Hematopoietic multipotent progenitor cell treated with erythropoietin and hydrocortisone succinate and interleukin-3 and kit ligand, for 4 days (in vitro differentiated cells): ENCODE measurements around the gene CARF.
"Not testable (repeated sequence)": the region's sequence is repeated elsewhere in the genome, so short reads cannot be mapped to it uniquely, and the experiment has no call there.

Experiments
- DNase-seq: peaks from one replicate; pipeline ENCODE4 v3.0.0-alpha.2; 2015

The CARF gene

DNA sequence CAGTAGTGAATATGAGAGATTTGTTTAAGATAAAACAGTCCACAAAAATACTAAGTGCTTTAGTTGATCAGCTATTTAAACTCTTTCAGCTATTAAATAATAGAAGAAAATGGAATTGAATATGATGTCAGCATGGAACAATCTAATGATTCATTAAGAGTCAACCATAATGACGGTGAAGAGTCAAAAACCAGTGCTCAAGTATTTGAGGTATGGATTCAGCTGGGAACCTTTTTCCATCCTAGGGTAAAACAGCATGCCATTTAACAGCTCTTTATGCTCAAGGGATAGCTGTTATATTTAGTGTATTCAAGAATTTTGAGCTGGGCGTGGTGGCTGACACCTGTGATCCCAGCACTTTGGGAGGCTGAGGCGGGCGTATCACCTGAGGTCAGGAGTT lies 29.7 kb downstream of the CARF start:
- DNase-seq, result no peak

DNA sequence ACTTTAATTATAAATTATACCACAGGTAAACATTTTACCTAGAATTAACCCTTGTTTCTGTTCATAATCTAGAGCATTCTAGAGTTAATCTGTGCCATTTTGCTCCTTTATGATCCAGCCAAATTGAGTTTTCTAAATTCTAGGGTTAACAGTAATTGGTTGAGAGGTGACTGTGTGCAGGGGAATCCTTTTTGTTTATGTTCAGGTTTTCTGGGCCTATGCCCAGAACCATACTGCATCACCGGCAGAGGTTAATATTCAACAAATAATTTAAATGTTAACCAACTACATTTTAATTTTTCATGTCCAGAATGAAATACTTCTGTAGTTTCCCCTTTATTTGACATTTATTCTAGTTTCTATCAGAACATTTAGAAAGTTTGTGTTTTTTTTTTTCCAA lies 32.3 kb downstream of the CARF start:
- DNase-seq, result no peak

DNA sequence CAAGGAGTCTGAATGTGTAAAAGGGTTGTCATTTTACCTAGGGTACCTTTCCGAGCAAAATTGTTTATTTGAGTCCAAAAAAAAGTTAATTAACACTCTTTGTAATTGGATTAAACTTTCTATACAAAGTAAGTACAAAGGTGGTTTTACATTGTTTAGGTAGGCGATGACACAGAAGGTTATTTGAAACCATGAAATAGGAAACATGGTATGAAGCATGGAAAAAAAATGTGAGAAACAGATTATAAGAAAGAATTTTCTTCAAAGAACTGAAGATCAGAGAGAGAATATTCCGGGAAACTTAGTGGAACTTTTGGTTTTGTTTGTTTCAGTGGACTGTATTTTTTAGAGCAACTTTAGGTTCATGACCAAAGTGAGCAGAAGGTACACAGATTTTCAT lies 32.7 kb downstream of the CARF start:
- DNase-seq, result no peak

DNA sequence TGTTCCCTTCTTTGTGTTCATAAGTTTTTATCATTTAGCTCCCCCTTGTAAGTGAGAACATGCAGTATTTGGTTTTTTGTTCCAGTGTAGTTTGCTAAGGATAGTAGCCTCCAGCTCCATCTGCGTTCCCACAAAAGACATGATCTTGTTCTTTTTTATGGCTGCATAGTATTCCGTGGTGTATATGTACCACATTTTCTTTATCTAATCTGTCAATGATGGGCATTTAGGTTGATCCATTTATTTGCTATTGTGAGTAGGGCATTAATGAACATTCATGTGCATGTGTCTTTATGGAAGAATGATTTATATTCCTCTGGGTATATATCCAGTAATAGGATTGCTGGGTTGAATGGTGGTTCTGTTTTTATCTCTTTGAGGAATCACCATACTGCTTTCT lies 33.4 kb downstream of the CARF start:
- DNase-seq, result no peak

DNA sequence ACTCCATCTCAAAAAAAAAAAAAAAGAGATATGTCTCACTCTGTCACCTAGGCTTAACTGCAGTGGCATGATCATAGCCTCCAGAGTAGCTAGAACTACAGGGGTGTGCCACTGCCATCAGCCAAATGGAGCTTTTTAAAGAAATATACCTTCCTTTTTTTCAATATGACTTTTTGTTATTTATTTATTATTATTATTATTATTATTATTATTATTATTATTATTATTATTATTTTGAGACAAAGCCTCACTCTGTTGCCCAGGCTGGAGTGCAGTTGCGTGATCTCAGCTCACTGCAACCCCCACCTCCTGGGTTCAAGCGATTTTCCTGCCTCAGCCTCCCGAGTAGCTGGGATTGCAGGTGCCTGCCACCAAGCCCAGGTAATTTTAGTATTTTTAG lies 37.3 kb downstream of the CARF start:
- not testable (repeated sequence) for DNase-seq

DNA sequence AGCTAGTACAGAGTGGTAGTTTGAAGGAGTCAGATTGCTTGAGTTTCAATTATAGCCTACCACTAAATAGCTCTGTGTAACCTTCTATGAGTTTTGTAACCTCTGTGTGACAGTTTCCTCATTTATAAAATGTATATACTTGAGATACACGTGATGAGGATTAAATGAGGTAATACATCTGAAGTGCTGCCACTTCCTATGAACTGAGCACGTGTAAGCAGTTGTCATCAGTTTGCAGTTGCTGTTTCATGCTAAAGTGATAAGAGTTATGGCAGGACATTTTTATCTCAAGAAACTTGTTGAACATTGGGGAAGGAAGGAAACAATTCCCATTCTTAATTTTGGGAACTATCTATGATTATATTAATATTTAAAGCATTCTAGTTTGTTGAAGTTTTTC lies 38.5 kb downstream of the CARF start:
- peak; percentile 88 for DNase-seq

DNA sequence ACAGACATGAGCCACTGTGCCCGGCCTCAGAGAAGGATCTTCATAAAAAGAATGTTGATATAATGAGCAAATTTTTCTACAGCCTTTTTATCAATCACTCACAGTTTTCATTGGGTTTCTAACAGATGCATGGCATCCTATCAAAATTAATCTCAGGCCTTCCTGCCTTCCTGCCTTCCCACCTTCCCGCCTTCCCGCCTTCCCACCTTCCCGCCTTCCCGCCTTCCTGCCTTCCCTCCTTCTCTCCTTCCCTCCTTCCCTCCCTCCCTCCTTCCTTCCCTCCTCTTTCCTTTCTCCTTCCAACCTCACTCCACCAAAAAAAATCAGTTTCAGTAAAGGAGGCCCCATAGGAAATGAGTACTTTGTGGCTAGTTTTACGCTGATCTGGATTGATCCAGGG lies 48.4 kb downstream of the CARF start:
- no peak for DNase-seq

DNA sequence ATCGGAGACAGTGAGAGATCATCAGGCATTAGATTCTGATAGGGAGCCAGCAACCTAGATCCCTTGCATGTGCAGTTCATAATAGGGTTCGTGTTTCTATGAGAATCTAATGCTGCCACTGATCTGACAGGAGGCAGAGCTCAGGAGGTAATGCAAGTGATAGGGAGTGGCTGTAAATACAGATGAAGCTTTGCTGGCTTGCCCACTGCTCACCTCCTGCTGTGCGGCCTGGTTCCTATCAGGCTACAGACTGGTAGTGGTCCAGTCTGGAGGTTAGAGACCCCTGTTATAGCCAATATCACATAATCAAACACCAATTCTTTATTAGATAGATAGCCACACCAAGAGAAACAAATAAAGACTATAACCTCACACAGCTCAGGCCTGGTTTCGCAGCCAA lies 51.6 kb downstream of the CARF start:
- no peak for DNase-seq

DNA sequence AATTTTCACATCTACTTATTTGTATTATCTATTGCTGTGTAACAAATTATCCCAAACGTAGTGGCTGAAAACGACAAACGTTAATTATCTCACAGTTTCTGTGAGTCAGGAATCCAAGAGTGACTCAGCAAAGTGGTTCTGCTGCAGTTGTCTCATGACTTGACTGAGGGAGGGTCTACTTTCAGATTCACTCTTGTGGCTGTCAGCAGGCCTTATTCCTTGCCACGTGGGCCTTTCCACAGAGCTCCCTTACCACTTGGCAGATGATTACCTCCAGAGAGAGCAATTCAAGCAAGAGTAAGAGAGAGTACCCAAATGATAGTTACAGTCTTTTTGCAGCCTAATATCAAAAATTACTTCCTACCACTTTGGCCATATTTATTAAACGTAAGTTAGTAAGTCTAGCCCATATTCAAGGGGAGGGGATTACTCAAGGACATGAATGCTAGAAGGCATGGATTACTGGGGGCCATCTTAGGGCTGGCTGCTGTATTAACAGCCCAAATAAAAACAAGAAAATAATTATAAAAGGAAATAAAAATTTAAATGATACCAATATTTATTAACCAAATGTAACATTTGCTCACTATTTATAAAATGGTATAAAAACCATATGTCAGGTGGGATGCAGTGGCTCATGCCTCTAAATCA lies 53.9 kb downstream of the CARF start:
- DNase-seq, result peak; percentile 88

DNA sequence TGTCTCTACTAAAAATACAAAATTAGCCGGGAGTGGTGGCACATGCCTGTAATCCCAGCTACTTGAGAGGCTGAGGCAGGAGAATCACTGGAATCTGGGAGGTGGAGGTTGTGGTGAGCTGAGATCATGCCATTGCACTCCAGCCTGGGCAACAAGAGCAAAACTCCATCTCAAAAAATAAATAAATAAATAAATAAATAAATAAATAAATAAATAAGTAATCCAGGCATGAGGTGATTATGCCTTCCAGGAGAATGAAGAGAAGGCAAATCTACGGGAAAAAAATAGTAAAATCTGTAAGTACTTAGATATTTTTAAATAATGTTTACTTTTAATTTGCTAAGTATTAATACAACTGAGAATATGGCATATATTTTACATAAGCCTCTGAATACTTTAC lies 57.3 kb downstream of the CARF start:
- DNase-seq, result not testable (repeated sequence)

DNA sequence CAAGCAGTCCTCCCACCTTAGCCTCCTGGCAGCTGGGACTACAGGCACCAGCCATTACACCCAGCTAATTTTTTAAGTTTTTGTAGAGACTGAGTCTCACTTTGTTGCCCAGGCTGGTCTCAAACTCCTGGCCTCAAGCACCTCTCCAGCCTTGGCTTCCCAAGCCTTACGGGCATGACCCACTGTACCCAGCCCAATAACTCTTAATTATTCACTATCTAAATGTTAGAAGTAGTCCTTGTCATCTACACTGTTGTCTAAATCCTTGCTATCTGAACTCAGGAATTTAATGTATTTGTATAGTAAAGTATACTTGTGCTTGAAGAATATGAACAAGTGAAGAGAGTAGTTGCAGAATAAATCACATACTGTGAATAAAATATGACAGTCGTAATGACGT lies 64.7 kb downstream of the CARF start:
- DNase-seq, result no peak

DNA sequence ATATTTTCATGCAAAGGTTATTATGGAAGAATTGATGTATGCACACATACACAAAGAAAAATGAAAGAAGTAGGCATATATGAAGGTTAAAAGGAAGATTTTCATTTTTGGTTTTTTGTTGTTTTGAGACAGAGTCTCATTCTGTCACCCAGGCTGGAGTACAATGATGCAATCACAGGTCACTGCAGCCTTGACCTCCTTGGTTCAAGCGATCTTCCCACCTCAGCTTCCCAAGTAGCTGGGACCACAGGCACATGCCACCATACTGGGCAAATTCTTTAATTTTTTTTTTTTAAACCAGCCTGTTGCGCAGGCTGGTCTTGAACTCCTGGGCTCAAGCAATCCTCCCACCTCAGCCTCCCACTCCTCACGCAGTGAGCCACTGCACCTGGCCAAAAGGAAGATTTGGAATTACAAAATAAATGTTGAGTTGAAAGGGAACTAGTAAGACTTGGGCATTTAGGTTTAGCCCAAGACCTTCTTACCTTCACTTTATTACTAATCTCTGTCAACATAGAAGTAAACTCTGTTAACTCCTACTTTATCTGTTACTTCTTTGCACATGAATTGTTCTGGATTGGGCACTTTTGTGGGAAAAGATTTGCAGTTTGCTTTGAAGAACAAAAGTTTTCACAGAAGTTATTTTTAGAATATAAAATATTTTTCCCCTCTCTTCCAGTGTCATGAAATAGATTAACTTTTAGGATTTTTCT lies 70.9 kb downstream of the CARF start:
- DNase-seq, result no peak

DNA sequence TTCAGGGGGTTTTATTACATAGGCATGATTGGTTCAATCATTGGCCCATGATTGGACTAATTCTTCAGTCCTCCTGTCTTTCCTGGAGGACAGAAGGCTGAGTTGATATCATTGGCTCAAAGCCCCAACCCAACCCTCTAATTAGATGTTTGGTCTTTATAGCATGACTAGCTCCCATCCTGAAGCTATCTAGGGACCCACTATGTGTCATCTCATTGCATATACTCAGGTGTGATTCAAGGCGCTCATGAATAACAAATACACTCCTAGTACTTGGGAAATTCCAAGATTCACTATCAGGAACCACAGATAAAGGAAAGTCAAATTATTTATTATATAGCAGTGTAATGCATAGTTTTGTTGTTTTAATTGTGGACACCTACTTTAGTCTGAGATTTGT lies 77.7 kb downstream of the CARF start:
- no peak for DNase-seq

DNA sequence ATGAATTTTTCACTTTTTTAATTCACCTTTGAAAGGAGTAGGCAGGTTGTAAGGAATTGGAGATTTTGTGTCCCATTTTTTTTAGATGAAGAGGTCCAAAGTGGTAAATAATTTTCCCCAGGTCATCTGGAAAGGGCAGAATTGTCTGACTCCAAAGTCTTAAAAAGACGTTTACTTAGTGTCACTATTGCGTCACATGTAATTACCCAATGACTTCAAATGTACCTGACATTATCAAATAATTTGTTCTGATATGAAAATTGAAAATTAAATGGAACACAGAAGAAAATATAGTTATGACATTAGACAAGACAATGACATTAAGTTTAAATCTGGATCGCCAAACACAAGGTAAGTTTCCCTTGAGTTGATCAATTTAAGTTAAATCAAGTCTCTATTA lies 78.4 kb downstream of the CARF start:
- DNase-seq, result no peak

DNA sequence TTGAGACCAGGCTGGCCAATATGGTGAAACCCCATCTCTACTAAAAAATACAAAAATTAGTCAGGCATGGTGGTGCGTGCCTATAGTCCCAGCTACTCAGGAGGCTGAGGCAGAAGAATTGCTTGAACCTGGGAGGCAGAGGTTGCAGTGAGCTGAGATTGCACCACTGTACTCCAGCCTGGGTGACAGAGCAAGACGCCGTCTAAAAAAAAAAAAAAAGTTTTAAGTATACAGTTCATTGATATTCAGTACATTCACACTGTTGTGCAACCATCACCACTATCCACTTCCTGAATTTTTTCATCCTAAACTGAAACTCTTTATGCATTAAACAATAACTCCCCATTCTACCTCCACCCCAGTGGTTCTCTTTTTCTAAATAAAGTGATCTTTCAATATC lies 85.0 kb downstream of the CARF start:
- peak; percentile 75 for DNase-seq

DNA sequence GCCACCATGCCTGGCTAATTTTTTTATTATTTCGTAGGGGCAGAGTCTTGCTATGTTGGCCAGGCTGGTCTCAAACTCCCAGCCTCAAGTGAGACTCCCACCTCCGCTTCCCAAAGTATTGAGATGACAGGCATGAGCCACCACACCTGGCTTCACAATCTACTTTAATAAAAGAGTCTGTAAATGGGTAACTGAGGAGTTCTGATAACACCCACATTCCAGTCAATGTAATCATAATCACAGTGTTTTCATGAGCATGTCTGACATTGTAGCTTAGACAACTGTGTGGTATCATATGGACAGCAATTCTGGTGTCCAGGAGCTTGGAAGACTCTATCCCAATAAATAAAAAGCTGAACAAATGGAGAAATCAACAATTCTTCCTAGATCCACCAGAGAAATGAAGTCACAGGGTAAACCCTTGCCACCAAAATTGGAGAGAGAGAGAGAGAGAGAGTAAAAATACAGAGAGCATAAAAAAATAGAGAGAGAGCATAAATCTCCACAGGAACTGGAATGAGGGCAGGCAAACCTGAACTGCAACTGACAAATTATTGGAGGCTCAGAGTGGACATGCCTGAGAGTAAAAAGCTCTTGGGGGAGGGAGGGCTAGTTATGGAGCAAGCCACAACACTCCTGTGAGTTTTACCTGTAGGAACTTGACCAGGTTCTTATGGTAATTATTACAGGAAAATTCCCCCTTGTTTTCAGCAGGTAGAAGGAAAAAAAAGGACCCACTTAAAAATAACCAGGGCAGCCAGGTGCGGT lies 90.2 kb downstream of the CARF start:
- DNase-seq, result no peak

DNA sequence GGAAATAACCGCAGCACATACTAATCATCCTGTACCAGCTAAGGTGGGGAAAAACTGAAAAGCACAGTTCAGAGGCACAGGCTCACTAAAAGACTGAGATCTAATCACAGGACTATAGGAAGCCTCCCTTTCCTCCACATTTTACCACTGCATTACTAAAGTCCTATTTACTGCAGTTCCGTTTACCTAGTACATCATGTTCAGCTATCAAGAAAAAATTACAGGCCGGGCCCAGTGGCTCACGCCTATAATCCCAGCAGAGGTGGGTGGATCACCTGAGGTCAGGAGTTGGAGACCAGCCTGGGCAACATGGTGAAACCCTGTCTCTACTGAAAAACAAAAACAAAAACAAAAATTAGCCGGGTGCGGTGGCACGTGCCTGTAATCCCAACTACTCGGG lies 91.6 kb downstream of the CARF start:
- DNase-seq, result no peak

DNA sequence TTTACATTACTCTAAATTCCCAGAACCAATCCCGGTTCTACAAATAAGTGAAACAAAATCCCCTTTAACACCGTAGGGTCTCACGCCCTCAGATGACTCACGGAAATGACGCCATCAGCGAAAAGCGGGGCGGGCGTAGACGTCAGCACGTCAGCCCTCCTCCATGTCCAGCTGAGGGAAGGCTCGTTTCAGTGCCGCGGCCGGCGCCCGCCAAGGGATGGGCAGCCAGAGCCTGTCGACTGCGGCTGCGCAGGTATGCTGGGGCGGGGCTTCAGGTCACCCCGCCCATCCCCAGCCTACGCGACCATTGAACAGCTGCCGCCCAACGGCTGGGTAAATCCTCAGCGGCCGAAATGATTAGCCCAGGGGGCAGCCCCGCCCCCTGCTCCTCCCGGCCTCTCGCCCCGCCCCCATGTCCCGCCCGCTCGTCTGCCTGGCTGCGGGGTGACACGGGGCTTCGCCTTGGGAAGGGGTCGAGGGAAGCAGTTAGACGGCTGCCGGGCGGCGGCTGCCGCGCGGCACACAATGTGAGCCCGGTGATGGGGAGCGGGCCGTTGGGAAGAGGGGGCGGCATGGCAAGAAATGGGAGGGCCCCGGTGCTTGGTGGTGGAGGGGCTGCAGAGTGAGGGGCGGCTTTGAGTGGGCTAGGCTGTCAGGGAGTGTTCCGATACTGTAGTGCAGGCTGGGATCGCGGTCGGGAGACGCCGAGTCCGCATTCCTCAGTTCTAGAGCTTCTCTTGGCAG lies 102.6 kb downstream of the CARF start, which contains the start of gene NBEAL1:
Gene NBEAL1 (plus strand): TSS at position 420 of the 744 bp plus-strand sequence. CDS start 1,510 bp downstream, outside the sequence.
- peak; percentile 98 for DNase-seq

DNA sequence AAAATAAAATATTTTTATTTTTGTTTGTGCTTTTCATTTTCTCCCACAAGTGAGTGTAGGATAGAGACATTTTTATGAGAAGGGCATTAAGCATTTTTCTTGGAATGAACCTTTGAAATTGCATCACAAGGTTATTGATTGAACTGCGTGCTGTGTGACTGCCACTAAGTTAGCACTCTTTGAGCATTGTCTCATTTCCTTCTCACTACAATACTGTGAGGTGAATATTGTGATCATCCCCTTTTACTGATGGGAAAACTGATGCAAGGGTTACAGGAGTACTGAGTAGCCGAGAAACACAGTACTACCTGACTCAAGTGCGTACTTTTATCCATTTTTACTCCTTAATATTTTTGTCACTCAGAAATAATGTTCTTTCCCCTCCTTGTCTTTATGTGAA lies 104.6 kb downstream of the CARF start:
- DNase-seq, result no peak

DNA sequence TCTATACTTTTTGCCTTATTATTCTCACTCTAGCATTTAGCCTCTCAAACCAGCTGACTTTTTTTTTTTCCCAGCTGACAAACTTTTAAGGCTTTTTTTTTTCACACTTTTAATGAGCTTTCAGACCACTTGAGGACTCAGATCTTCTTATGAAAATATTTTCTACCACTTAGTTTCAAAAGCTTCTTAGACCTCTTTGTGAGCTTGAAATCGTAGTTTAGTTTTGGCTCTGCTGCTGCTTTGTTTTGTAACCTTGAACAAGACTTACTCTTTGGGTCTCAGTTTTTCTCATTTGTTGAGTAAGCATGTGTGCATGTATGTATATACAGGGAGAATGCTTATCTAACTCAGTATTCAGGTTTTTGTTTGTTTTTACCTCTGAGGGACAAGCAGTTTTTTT lies 106.1 kb downstream of the CARF start:
- DNase-seq, result no peak

DNA sequence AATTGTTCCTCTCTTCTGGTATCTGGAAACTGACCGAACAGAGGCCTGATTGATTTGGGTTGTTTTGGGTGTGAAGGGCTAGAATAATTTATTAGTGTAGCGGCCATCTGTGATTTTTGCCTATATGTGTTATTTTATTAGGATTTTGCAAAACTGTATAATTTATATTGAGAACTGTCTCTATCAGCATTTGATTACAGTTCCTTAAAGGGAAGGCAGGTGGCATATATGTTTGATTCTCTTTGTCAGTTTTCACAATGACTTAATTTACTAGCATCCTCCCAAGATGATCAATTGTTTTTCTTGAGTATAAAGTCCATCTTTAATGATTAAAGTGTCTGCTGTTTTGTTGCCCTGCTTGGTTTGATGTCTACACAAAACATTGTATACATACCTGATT lies 107.1 kb downstream of the CARF start:
- DNase-seq, result no peak

DNA sequence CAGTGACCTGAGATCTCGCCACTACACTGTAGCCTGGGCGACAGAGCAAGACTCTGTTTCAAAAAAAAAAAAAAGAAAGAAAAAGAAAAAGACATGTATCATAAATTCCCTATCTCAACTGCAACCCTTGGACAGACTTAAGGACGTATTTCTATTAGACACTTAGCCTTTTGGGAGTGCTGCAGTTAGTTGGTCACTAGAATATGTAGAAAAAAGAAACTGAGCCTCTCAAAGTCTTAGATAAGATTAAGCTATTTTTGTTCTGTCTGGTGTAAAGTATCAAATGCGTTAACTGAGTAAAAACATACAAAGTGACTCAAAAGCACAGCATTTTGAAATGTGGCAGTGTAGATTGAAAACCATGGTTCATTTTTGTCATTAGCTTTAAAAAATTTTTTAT lies 109.9 kb downstream of the CARF start:
- no peak for DNase-seq

DNA sequence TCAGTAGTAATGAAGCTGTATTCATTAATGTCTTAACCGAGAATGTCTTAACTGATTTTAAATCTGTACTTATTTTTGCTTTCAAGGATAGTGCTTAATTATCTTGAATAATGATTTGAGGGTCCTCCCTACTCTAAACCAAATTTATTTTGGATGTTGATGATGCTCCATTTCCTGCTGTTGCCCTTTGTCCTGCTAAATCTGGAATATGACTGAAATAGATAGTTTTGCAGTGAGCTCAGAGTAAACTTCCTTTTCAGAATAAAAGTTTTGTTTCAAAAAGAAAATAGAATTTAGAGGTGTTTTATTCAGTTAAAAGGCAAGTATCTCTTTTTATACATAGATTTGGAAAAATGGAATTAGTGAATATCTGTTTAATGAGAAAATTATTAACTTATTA lies 110.7 kb downstream of the CARF start:
- DNase-seq, result no peak
